Neural cell (in vitro differentiated cells): ENCODE data around the gene MEN1. TPM values are rescaled to one million over a fixed set of nuclear protein-coding genes. Genes with fewer than 3 reads are reported as not detected.

Source experiments
- H2AFZ ChIP-seq: fragments of 200-600, 300-800 bp; sonication (generic), shearing (Covaris generic); 2 replicates; pipeline ENCODE4 v1.6.0; 2014; ENCODE audit warnings: low read depth, mild to moderate bottlenecking, antibody characterized with exemption, low read length, moderate library complexity
- H3F3A ChIP-seq: fragments of 200-600 bp; shearing (Covaris generic); 2 replicates; pipeline ENCODE4 v1.6.1; 2016; ENCODE audit warnings: mild to moderate bottlenecking, moderate library complexity, mixed read lengths, antibody characterized with exemption, low read length; ENCODE audit not compliant: insufficient read depth, poor library complexity, severe bottlenecking
- H3K27ac ChIP-seq: fragments of 200-600, 300-800 bp; sonication (generic), shearing (Covaris generic); 2 replicates; pipeline ENCODE4 v1.5.1; 2014; ENCODE audit warnings: mild to moderate bottlenecking, low read length, moderate library complexity
- H3K27me3 ChIP-seq: fragments of 300-800, 200-600 bp; sonication (generic), shearing (Covaris generic); 2 replicates; pipeline ENCODE4 v1.6.0; 2014; ENCODE audit warnings: mild to moderate bottlenecking, low read depth, low read length, moderate library complexity; ENCODE audit not compliant: insufficient read depth
- H3K36me3 ChIP-seq: fragments of 300-800, 200-600 bp; sonication (generic), shearing (Covaris generic); 2 replicates; pipeline ENCODE4 v1.5.1; 2014; ENCODE audit warnings: mild to moderate bottlenecking, antibody characterized with exemption, low read length, moderate library complexity; ENCODE audit not compliant: insufficient read depth
- H3K4me2 ChIP-seq: fragments of 300-800, 200-600 bp; sonication (generic), shearing (Covaris generic); 2 replicates; pipeline ENCODE4 v1.6.0; 2014; ENCODE audit warnings: mild to moderate bottlenecking, low read length
- H3K4me3 ChIP-seq: fragments of 300-800, 200-600 bp; sonication (generic), shearing (Covaris generic); 2 replicates; pipeline ENCODE4 v1.5.1; 2014; ENCODE audit warnings: mild to moderate bottlenecking, low read length, moderate library complexity
- H3K79me2 ChIP-seq: fragments of 200-600 bp; shearing (Covaris generic); replicated peaks from 2 replicates; pipeline ENCODE4 v1.6.0; 2014; ENCODE audit warnings: mild to moderate bottlenecking, low read length, moderate library complexity; ENCODE audit not compliant: insufficient read depth
- H3K9ac ChIP-seq: fragments of 300-800, 200-600 bp; sonication (generic), shearing (Covaris generic); 2 replicates; pipeline ENCODE4 v1.6.1; 2016; ENCODE audit warnings: mild to moderate bottlenecking, low read length, mixed read lengths
- H3K9me2 ChIP-seq: fragments of 200-600 bp; shearing (Covaris generic); 2 replicates; pipeline ENCODE4 v1.6.1; 2016; ENCODE audit warnings: mild to moderate bottlenecking, low read length, mixed read lengths; ENCODE audit not compliant: insufficient read depth
- H3K9me3 ChIP-seq: fragments of 200-600, 300-800 bp; sonication (generic), shearing (Covaris generic); 2 replicates; pipeline ENCODE4 v1.6.1; 2016; ENCODE audit warnings: mild to moderate bottlenecking, mixed run types, low read length, moderate library complexity, mixed read lengths
- H4K20me1 ChIP-seq: fragments of 200-600 bp; shearing (Covaris generic); 2 replicates; pipeline ENCODE4 v1.6.1; 2016; ENCODE audit warnings: mild to moderate bottlenecking, mixed run types; ENCODE audit not compliant: insufficient read depth
- EP300 ChIP-seq: fragments of 450-650 bp; conservative IDR thresholded peaks from 2 replicates; pipeline ENCODE4 v1.6.1; 2014; ENCODE audit warnings: antibody characterized with exemption, mild to moderate bottlenecking, moderate library complexity; ENCODE audit not compliant: poor library complexity, severe bottlenecking
- EZH2 ChIP-seq: fragments of 200-600, 300-800 bp; shearing (Covaris generic), sonication (generic); IDR thresholded peaks from 2 replicates; pipeline ENCODE4 v1.6.1; 2014; ENCODE audit warnings: antibody characterized with exemption, low read length, borderline replicate concordance, mild to moderate bottlenecking; ENCODE audit not compliant: insufficient read depth, poor library complexity, severe bottlenecking
- MXI1 ChIP-seq: fragments of 450-650 bp; conservative IDR thresholded peaks from 2 replicates; pipeline ENCODE4 v1.6.1; 2014; ENCODE audit warnings: antibody characterized with exemption, mild to moderate bottlenecking; ENCODE audit not compliant: poor library complexity, severe bottlenecking
- POLR2AphosphoS5 ChIP-seq: IDR thresholded peaks from 2 replicates; pipeline ENCODE4 v1.6.1; 2012
- RAD21 ChIP-seq: fragments of 450-650 bp; conservative IDR thresholded peaks from 2 replicates; pipeline ENCODE4 v1.6.1; 2014; ENCODE audit warnings: antibody characterized with exemption, mild to moderate bottlenecking, moderate library complexity
- SMC3 ChIP-seq: fragments of 450-650 bp; conservative IDR thresholded peaks from 2 replicates; pipeline ENCODE4 v1.6.1; 2014; ENCODE audit warnings: antibody characterized with exemption, mild to moderate bottlenecking, moderate library complexity; ENCODE audit not compliant: poor library complexity
- TAF1 ChIP-seq: IDR thresholded peaks from 2 replicates; pipeline ENCODE4 v1.6.1; 2012; ENCODE audit warnings: low read depth
- polyA plus RNA-seq: library from polyadenylated mRNA; depleted of rRNA; stranded (reverse); fragments of >200 nt; gene quantifications from 2 replicates; pipeline ENCODE4 v1.2.3, GENCODE V29; 2014
- TF ChIP-seq, protein P1 (sequence below): IDR thresholded peaks from 2 replicates; pipeline ENCODE4 v1.6.1; 2012; ENCODE audit warnings: borderline replicate concordance
- TF ChIP-seq, protein P2 (sequence below): fragments of 450-650 bp; IDR thresholded peaks from 2 replicates; pipeline ENCODE4 v1.5.1; 2014; ENCODE audit warnings: antibody characterized with exemption, mild to moderate bottlenecking, moderate library complexity; ENCODE audit not compliant: poor library complexity, severe bottlenecking

Gene MEN1
- polyA plus RNA-seq, 1 donor from 2014 or later = 16.8 TPM

DNA sequence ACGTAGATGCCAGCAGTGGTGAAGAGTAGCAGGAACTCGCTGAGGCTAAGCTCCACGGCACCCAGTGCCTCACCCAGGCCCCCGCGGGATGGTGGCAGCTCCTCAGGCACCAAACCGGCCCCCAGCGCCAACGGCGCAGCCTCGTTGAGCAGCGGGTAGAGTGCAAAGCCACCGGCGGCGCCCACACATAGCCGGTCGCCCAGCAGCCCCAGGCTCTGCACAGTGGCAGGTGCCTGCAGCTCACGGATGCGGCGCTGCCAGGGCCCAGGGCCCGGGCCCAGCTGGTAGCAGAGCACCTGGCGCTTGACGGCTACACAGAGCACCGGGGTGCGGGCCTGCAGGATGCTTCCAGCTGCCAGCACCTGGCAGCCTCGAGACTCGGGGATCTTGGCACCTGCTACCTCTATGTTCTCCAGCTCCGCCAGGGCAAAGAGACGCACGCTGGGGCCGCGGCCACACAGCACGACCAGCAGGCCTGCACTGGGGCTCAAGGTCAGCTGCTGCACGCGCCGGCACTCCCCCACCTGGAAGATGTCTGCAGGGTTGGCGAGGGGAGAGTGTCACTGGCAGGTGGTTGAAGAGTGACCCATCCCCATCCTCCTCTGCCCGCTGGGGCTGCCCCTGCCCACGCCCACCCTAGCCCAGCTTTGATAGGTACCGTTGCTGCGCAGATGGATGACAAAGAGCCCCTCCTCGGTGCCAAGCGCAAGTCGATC, 19.3 kb upstream of the MEN1 start:
- no peak overlapping the region for H3K4me2 ChIP-seq
- no peaks in the 10 kb centered on the region for H4K20me1 ChIP-seq
- no peaks in the 10 kb centered on the region for H3K9me2 ChIP-seq
- H3K27ac ChIP-seq = no peak overlapping the region
- H3K9ac ChIP-seq = no peak overlapping the region
- no peaks in the 10 kb centered on the region for H3K27me3 ChIP-seq
- H3F3A ChIP-seq = no peaks in the 10 kb centered on the region
- TF ChIP-seq POLR2AphosphoS5 = no peak
- TF ChIP-seq RAD21 = no peak
- TF ChIP-seq MXI1 = no peak
- TF ChIP-seq, protein P1, sequence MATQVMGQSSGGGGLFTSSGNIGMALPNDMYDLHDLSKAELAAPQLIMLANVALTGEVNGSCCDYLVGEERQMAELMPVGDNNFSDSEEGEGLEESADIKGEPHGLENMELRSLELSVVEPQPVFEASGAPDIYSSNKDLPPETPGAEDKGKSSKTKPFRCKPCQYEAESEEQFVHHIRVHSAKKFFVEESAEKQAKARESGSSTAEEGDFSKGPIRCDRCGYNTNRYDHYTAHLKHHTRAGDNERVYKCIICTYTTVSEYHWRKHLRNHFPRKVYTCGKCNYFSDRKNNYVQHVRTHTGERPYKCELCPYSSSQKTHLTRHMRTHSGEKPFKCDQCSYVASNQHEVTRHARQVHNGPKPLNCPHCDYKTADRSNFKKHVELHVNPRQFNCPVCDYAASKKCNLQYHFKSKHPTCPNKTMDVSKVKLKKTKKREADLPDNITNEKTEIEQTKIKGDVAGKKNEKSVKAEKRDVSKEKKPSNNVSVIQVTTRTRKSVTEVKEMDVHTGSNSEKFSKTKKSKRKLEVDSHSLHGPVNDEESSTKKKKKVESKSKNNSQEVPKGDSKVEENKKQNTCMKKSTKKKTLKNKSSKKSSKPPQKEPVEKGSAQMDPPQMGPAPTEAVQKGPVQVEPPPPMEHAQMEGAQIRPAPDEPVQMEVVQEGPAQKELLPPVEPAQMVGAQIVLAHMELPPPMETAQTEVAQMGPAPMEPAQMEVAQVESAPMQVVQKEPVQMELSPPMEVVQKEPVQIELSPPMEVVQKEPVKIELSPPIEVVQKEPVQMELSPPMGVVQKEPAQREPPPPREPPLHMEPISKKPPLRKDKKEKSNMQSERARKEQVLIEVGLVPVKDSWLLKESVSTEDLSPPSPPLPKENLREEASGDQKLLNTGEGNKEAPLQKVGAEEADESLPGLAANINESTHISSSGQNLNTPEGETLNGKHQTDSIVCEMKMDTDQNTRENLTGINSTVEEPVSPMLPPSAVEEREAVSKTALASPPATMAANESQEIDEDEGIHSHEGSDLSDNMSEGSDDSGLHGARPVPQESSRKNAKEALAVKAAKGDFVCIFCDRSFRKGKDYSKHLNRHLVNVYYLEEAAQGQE = no peak
- TF ChIP-seq EP300 = no peak
- TF ChIP-seq EZH2 = no peak
- TF ChIP-seq TAF1 = no peak
- TF ChIP-seq, protein P2, sequence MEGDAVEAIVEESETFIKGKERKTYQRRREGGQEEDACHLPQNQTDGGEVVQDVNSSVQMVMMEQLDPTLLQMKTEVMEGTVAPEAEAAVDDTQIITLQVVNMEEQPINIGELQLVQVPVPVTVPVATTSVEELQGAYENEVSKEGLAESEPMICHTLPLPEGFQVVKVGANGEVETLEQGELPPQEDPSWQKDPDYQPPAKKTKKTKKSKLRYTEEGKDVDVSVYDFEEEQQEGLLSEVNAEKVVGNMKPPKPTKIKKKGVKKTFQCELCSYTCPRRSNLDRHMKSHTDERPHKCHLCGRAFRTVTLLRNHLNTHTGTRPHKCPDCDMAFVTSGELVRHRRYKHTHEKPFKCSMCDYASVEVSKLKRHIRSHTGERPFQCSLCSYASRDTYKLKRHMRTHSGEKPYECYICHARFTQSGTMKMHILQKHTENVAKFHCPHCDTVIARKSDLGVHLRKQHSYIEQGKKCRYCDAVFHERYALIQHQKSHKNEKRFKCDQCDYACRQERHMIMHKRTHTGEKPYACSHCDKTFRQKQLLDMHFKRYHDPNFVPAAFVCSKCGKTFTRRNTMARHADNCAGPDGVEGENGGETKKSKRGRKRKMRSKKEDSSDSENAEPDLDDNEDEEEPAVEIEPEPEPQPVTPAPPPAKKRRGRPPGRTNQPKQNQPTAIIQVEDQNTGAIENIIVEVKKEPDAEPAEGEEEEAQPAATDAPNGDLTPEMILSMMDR = no peak
- H3K4me3 ChIP-seq = no peak overlapping the region
- no peaks in the 10 kb centered on the region for H3K9me3 ChIP-seq
- no peaks in the 10 kb centered on the region for H3K36me3 ChIP-seq
- H3K79me2 ChIP-seq = no peaks in the 10 kb centered on the region
- no peak overlapping the region for H2AFZ ChIP-seq

DNA sequence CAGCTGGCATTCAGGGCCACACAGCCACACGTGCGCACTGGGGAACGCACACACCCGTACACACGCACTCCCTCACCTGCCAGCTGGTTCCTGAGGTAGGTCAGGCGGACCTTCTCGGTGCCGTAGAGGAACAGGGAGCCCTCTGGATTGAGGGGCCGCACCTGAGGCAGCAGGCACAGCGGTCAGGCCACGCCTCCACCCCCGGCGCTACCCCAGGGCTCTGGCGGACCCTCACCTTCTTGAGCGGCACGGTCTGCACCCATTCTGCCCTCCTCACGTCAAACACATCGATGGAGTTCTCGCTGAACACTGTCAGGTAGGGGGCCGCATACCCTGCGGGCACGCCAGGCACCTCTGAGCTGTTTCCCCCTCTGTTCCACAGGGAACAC, 17.1 kb upstream of the MEN1 start:
- H3K4me3 ChIP-seq = no peak overlapping the region
- H3K27me3 ChIP-seq = no peaks in the 10 kb centered on the region
- H3K36me3 ChIP-seq = no peaks in the 10 kb centered on the region
- no peak overlapping the region for H2AFZ ChIP-seq
- no peak overlapping the region for H3K27ac ChIP-seq
- no peak overlapping the region for H3K4me2 ChIP-seq
- no peaks in the 10 kb centered on the region for H4K20me1 ChIP-seq
- no peaks in the 10 kb centered on the region for H3K9me2 ChIP-seq
- TF ChIP-seq, protein P2 = no peak
- no peak for TF ChIP-seq EZH2
- no peak for TF ChIP-seq TAF1
- TF ChIP-seq POLR2AphosphoS5 = no peak
- no peak for TF ChIP-seq EP300
- TF ChIP-seq SMC3 = no peak
- TF ChIP-seq, protein P1 = no peak
- TF ChIP-seq MXI1 = no peak
- TF ChIP-seq RAD21 = no peak
- no peaks in the 10 kb centered on the region for H3K9me3 ChIP-seq
- no peak overlapping the region for H3K9ac ChIP-seq
- H3K79me2 ChIP-seq = no peaks in the 10 kb centered on the region
- no peaks in the 10 kb centered on the region for H3F3A ChIP-seq
